ENCODE results near the gene SF3B3. TPM values are rescaled to one million over a fixed set of nuclear protein-coding genes. Genes with fewer than 3 reads are reported as not detected.
A peak's percentile ranks its signal among the peaks of the same experiment; 100 is the strongest.

Gene SF3B3
- total RNA-seq, 1 experiment from 2014 or later: 475 TPM

GRCh38 chr16:70602831-70603230 is 79.2 kb downstream of the SF3B3 start:
- H3K36me3 Mint-ChIP-seq: no peaks in the 10 kb centered on the region
- no peaks in the 10 kb centered on the region for H3K4me1 Mint-ChIP-seq
- no peak overlapping the region for H3K4me3 Mint-ChIP-seq
- ATAC-seq (no peak), DNase-seq (ENCODE audit: low spot score) (no peak)
- H3K27ac Mint-ChIP-seq: no peak overlapping the region
- POLR2A ChIA-PET: no interaction called here
- H3K9me3 Mint-ChIP-seq: no peaks in the 10 kb centered on the region
- CTCF ChIA-PET: interaction anchor here (1.3 kb wide), 1 partner anchor 13 kb away, joined by 3 read pairs; no protein-coding TSS in a partner anchor
- TF ChIP-seq ELF4 (CRISPR knock-in tag; IDR thresholded peaks at IDR 0.05; ENCODE audit: low read depth): no peak
- no peak for TF ChIP-seq JAZF1 (CRISPR knock-in tag; IDR thresholded peaks at IDR 0.05)
- no peak for TF ChIP-seq JUN (CRISPR knock-in tag; IDR thresholded peaks at IDR 0.05)
- TF ChIP-seq SOX15 (CRISPR knock-in tag; IDR thresholded peaks at IDR 0.05): no peak
- TF ChIP-seq CREB1 (CRISPR knock-in tag; IDR thresholded peaks at IDR 0.05): no peak
- H3K27me3 Mint-ChIP-seq (ENCODE audit: low read depth): peaks cover 30% of the 10 kb centered on the region

GRCh38 chr16:70604407-70605282 is 81.0 kb downstream of the SF3B3 start:
- CTCF ChIA-PET: no interaction called here
- DNase-seq (ENCODE audit: low spot score) (no peak), ATAC-seq (peak; percentile 22; the same call in 1 of the 2 replicates)
- no peak overlapping the region for H3K27ac Mint-ChIP-seq
- H3K4me3 Mint-ChIP-seq: no peak overlapping the region
- TF ChIP-seq GTF2I (CRISPR knock-in tag; conservative IDR thresholded peaks at IDR 0.05): 0 out of 2 replicates have a peak, but pooled peaks have one; percentile 6
- TF ChIP-seq NR2C2 (CRISPR knock-in tag; IDR thresholded peaks at IDR 0.05): no peak
- TF ChIP-seq PRDM15 (CRISPR knock-in tag; IDR thresholded peaks at IDR 0.05): peak; percentile 71
- POLR2A ChIA-PET: no interaction called here
- H3K9me3 Mint-ChIP-seq: no peaks in the 10 kb centered on the region
- peaks cover 35% of the 10 kb centered on the region for H3K27me3 Mint-ChIP-seq (ENCODE audit: low read depth)
- H3K4me1 Mint-ChIP-seq: peaks cover 3% of the 10 kb centered on the region
- no peaks in the 10 kb centered on the region for H3K36me3 Mint-ChIP-seq

GRCh38 chr16:70605283-70605657 is 81.7 kb downstream of the SF3B3 start:
- TF ChIP-seq TCF7 (CRISPR knock-in tag; IDR thresholded peaks at IDR 0.05; ENCODE audit: low read depth): no peak
- no peak for TF ChIP-seq FOXP4 (CRISPR knock-in tag; IDR thresholded peaks at IDR 0.05)
- TF ChIP-seq RORB (CRISPR knock-in tag; IDR thresholded peaks at IDR 0.05): no peak
- no peak for TF ChIP-seq USF2 (CRISPR knock-in tag; IDR thresholded peaks at IDR 0.05)
- no peak for TF ChIP-seq MAX (CRISPR knock-in tag; IDR thresholded peaks at IDR 0.05)
- peaks cover 30% of the 10 kb centered on the region for H3K27me3 Mint-ChIP-seq (ENCODE audit: low read depth)
- DNase-seq (ENCODE audit: low spot score) (no peak), ATAC-seq (no peak)
- H3K9me3 Mint-ChIP-seq: no peaks in the 10 kb centered on the region
- H3K27ac Mint-ChIP-seq: no peak overlapping the region
- H3K36me3 Mint-ChIP-seq: no peaks in the 10 kb centered on the region
- H3K4me1 Mint-ChIP-seq: peaks cover 4% of the 10 kb centered on the region
- no peak overlapping the region for H3K4me3 Mint-ChIP-seq
- POLR2A ChIA-PET: no interaction called here
- CTCF ChIA-PET: no interaction called here
